NCI-H2081 treated with DMSO at 0.1 percent for 48 hours (cell line): Measurements from ENCODE around the gene ARMC2.
"Not testable (repeated sequence)": the region's sequence is repeated elsewhere in the genome, so short reads cannot be mapped to it uniquely, and the experiment has no call there.

Experiments
- DNase-seq: peaks from one replicate; lab custom pipeline; 2025; lab: John Stamatoyannopoulos, UW

The ARMC2 gene

DNA sequence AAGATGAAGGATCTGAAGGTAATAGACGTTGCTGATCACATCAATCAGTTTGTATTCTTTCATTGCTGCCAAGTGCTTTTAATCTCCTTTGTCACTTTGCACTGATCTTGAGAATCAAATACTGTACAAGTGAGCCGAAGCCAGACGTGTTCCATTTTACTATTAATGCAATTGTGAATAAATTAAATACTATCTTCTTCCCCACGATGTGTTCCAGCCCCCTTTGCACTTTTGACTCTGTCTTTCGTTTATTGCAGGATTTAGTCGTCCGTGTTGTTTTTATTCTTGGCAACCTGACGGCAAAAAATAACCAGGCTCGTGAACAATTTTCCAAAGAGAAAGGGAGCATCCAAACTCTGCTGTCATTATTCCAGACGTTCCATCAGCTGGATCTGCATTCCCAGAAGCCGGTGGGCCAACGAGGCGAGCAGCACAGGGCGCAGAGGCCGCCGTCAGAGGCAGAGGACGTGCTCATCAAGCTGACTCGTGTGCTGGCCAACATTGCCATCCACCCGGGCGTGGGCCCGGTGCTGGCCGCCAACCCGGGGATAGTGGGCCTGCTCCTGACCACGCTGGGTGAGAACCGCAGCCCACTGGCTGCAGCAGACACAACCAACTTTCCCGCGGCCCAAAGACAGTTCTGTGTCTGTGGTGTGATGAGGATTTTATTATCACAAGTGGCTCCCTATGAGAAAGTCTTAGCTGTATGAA, 104.7 kb downstream of the ARMC2 start:
- no peak for DNase-seq

DNA sequence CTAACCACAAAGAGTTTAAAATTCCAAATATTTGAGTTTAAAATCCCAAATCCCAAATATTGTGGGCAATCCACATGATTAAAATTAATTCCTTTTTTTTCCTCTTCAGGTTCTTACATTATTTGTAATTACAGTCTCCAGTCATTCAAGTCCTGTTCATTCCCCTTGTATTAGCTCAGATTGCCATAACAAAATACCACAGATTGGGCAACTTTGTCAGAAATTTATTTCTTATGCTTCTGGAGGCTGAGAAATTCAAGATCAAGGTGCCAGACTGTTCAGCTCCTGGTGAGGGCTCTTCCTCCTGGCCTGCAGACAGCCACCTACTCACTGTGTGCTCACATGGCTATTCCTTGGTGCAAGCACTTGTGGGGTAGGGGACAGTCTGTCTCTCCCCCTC, 105.5 kb downstream of the ARMC2 start:
- DNase-seq: no peak

DNA sequence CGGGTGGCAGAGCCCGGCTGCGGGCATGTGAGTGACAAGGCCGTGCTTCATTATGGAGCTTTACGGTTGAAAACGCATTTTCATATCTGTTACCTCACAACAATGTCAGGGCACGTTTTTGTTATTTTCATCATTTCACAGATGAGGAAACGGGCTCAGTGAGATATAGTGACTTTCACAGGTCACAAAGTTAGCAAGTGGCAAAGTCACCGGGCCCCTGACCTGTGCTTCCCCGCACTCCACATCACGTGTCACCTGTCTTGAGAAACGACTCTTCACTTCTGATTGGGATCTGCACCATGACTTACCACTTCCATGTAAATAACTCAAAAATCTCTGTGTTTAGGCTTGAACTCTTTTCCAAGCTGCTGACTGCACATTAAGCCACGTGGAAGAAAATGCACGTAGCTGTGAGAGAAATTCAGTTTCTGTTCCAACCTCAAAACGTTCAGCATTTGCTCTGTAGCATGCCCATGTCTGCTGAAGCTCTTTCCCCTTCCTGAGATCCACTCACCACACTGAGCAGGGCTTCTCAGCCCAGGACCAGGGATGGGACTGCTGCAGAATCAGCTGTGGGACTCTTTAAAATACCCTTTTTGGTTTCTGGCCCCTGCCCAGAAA, 107.2 kb downstream of the ARMC2 start:
- no peak for DNase-seq

DNA sequence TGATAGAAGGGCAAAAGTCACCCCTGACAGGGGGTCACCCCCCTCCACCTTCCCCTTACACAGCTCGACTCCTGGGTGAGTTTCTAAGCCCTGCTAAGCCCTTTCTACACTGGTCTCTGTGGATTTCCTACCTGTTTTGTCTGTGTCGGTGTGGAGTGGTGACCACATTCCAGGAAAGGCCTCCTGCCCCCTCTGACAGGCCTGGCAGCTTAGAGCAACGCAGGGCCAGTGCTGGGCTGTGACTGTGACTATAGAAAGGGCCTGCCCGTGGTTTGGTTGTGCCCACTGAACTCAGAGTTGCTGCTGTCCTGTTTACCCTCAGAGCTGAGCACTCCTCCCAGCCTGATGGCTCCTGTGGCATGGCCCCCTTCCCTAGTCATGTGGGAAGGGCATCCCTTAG, 109.0 kb downstream of the ARMC2 start:
- DNase-seq: no peak

DNA sequence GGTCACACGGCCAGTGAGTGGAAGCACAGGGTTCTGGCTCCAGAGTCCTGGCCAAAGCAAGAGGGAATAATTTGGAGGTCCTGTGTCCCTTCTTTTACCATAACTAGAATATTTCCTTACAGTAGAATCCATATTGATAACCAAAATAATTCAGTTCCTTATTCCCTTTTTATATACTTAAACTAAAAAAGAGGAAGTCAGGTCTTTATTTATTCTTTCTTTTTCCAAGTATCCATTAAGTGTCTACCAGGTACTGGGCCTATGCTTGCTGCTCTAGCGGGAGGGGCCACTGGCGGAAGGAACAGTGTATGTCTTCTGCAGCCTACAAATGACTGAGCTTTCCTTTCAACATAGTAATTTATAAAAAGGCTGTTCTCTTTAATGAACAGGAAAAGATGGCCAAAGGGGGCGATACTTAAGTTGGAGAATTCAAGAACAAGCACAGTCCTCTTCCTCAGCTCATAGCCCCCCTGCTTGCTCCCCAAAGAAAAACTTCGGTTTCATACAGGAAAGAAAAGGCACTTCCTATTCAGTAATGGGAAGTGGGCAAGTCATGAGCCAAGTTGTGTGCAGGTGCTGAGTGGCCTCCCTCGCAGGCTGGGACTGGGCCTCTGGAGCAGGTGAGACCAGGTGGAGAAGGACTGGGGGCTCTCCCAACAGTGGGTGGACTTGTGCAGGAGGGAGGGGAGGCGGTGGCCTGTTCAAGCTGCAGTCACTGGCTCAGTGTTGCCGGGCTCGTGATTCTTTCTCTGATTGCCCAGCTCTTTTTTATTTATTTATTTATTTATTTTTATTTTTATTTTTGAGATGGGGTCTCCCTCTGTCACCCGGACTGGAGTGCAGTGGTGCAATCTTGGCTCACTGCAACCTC, 110.9 kb downstream of the ARMC2 start:
- DNase-seq: no peak

DNA sequence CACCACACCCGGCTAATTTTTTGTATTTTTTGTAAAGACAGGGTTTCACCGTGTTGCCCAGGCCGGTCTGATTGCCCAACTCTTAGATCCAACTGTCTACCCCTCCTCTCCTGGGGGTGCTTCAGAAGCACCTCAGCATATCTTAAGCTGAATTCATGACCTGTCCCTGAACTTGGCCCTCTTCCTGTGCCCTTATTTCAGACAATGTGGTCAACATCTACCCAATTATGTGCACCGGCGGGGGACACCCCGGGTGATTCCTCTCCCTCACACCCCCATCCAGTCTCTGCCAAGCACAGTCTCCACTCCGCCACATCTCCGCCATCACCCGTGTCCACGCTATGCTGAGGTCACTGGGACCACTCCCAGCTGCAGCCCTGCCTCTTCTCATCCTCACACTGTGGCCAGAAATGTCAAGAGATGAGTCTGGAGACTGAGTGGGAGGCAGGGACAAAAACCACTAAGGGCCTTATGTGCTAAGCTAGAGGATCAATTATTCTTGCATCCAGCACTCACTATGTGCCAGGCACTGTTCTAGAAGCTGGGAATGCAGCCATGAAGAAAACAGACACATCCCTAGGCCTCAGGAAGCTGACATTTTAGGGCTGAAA, 111.9 kb downstream of the ARMC2 start:
- no peak for DNase-seq

DNA sequence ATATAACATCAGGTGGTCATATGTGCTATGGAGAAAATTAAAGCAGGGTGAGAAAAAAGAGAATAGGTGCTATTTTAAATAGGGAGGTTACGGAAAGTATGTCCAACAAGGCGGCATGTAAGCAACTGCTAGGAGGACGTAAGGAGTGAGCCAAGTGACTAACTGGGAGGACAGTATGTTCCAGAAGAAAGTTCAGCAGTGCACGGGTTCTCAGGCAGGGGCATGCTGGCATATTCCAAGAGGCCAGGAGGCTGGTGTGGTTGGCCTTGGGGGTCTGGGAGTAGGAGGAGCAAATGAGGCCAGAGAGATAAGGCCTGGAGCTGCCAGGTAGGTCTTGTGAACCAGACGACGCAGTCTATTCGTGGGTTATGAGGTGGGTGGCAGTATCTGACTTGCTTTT, 112.4 kb downstream of the ARMC2 start:
- no peak for DNase-seq

DNA sequence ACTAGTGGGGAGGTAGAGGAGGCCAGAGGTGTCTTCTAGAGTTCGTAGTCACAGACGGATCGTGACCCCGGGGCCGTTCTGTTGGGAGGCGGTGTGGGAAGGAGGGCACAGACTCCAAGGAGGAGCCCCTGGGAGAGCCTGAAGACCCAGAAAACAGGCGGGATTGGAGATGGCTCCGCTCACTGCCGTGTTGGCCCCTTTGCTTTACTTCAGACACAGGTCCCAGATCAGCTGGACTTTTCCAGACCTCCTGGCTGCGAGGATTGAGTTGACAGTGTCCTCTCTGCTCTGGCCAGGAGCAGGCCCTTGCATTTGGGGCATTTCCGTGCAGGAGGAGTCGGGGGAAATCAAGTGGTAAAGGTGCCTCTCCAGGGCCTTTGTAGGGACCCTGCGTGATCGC, 112.9 kb downstream of the ARMC2 start:
- DNase-seq: no peak

DNA sequence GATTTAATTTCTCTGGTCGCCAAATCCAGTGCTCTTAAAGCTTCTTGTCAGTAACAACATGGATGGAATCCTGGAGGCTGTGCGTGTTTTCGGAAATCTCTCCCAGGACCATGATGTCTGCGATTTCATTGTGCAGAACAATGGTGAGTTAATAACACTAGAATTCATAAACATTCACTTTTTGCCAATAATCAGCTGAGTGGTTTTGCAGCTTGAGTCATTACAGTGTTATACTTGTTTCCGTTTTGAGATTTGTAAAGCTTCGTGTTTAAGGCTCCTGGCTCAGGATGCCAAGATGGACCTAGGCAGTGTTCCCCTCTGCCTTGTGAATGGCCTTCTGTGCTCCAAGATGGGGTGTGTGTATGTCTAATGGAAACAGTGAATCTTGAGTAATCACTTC, 113.8 kb downstream of the ARMC2 start:
- no peak for DNase-seq

DNA sequence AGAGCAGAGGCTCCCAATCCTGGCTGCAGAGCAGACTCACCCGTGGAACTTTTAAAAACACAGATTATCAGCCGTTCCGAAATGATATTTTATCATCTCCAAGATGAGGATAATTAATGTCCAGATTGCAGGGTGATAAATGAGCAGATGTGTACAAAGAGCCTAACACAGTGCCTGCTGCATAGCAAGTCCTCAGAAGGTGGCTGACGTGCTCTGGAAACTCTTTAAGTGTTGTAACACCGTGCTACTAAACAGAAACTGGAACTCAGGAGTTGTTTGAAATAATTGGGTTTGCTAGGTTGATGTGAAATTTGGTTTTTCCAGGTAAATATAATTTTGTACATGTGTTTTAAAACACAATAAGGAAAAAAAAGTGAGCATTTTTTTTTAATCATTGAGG, 118.0 kb downstream of the ARMC2 start:
- no peak for DNase-seq

DNA sequence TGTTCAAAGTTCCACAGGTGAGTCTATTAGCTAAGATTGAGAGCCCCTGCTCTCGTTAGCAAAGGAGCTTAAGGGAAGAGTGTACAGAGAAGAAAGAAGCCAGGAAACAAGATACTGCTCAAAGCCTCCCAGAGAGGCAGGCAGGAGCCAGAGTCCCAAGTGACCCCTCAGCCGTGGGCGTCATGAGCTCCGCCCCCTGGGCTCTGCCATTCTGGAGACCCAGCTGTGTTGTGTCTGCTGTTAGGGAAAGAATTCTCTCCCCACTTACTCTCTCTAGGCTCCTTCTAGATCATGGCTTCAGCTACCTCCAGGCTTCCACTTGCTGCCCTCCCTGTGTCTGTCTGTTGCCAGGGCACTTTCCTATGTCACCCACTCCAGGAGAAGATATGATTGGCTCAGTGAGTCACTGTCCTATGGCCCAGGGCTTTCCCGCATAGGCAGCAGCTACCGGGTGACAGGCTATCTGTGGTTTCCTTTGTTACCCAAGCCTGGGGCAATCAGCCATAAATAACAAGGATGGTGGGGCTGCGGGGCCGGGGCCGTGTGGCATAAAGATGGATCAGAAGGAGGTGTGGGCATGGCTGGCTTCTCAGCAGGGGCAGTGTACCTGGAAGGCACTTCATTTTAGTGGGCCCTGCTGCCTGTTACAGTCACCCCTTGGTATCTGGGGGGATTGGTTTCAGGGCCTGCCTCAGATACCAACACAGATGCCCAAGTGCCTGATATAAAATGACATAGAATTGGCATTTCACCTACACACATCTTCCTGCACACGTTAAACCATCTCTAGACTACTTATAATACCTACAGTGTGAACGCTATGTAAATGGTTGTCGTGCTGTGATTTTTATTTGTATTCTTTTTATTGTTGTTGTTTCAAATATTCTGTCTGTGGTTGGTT, 118.9 kb downstream of the ARMC2 start:
- no peak for DNase-seq

DNA sequence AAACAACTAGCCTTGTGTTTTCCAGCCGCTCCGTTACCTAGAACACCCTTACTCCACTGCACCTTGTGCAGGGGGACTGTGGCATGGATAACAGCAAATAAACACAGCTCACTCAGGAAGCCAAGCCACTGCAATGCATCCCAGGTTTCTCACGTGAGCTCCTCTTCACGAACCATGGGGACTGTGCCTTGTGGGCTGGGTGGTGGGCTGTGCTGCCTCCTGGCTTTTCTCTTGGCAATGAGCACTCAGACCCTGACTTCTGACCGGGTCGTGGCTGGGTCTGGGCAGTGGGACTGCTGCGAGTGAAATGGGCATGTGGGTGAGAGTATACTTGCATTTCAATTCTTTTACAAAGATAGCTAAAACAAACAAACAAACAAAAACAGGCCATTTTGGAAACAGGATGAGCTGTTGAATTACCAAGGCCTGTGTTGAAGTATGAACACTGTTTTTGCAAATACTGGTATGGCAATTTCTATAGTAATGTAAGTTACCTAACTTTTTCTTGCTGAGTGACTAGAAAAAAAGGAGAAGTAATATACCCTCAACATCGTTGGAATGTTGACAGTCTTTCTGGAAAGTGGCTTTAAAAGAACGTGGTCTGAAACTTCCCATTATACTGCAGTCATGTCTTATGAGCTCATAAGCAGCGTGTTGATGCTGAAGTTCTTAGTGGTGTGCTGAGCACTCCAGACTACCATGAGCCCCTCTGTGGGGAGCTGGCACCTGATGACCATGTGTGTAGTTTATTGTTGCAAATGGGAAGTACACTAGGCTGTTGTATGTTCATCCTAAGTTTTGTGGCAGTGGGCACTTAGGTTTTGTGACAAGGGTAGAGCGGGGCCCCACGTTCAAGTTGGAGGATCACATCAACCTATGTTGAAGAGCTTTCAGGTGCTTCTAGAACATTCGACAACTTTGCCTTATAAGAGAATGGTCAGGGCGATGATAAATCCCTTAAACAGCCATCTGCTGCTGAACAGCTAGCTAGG, 120.4 kb downstream of the ARMC2 start:
- DNase-seq: no peak

DNA sequence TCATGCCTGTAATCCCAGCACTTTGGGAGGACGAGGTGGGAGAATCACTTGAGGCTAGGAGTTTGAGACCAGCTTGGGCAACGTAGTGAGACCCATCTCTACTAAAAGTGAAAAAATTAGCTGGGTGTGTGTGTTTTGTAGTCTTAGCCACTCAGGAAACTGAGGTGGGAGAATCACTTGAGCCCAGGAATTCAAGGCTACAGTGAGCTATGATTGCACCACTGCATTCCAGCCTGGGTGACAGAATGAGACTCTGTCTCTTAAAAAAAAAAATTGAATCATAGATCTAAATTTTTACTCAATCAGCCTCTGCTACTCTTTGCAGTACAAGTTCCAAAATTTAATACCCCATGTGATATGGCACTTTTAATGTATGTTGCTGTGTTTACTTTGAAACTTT, 121.6 kb downstream of the ARMC2 start:
- no peak for DNase-seq

DNA sequence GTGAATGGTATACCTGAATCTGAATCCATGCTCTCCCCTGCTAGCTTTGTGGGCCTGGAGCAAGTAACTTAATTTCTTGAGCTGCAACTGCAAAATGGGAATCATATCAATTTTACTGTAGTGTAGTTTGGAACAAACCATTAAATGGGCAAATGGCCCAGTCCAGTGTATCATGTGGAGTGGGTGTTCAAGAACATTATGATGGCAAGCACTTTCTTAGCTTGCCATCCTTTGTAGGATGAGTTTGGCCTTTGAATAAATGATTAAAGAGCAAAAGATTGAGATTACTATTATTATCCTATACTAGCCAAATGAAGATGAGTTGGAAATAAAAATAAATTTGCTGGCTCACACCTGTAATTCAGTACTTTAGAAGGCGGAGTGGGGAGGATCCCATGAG, 126.0 kb downstream of the ARMC2 start:
- no peak for DNase-seq

DNA sequence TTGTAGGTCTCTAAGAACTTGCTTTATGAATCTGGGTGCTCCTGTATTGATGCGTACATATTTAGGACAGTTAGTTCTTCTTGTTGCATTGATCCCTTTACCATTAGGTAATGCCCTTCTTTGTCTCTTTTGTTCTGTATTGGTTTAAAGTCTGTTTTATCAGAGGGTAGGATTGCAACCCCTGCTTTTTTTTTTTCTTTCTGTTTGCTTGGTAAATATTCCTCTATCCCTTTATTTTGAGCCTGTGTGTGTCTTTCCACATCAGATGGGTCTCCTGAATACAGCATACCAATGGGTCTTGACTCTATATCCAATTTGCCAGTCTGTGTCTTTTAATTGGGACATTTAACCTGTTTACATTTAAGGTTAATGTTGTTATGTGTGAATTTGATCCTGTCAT, 130.4 kb downstream of the ARMC2 start:
- not testable (repeated sequence) for DNase-seq

DNA sequence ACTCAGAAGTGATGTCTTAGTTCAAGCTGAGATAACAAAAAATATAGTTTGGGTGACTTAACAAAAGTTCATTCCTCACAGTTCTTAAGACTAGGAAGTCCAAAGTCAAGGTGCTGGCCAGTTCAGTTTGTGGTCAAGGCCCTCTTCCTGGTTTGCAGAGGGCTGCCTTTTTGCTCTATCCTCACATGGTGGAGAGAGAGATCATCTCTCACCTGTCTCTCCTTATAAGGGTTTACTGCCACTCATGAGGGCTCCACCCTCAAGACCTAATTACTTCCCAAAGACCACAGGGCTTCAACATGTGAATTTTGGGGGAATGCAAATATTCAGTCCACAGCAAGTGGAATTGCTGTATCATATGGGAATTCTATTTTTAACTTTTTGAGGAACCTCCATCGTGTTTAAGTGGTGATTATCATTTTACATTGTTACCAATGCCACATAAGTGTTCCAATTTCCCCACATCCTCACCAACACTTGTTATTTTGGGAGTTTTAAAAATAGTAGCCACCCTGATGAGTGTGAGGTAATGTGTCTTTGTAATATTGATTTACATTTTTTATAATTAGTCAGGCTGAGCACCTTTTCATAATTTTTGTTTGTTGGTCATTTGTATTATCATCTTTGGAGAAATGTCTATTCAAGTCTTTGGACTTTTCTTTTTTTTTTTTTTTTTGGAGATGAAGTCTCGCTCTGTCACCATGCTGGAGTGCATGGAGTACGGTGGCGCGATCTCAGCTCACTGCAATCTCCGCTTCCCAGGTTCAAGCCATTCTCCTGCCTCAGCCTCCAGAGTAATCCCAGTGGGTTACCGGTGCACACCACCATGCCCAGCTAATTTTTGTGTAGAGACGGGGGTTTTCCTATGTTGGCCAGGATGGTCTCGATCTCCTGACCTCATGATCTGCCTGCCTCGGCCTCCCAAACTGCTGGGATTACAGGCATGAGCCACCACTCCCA, 134.2 kb downstream of the ARMC2 start:
- no peak for DNase-seq

DNA sequence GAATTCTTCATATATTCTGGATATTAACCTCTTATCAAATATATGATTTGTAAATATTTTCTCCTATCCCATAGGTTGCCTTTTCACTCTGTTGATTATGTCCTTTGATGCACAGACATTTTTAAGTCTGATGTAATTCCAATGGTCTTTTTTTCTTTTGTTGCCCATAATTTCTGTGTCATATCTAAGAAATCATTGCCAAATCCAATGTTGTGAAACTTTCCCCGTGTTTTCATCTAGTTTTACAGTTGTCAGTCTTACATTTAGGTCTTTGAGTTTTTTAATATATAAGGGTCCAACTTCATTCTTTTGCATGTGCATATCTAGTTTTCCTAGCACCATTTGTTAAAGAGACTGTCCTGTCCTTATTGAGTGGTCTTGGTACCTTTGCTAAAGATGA, 134.9 kb downstream of the ARMC2 start:
- no peak for DNase-seq

DNA sequence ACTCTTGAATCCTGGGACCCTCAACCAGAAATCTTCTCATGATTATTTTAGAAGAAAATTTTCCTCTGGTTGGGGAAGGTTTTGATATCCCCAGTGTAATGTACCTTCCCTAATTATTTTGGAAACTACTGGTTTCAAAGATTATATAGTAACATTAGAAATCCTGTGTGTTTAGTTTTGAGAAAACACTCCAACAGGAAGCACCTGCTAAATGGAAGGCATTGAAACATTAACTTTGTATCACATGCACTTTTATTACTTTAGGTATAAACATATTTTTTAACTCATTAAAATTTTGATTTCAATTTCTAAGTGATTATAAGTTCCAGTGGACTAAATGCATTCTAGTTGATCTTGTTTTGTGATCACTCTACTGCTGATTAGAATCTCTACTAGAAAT, 137.1 kb downstream of the ARMC2 start:
- DNase-seq: no peak

DNA sequence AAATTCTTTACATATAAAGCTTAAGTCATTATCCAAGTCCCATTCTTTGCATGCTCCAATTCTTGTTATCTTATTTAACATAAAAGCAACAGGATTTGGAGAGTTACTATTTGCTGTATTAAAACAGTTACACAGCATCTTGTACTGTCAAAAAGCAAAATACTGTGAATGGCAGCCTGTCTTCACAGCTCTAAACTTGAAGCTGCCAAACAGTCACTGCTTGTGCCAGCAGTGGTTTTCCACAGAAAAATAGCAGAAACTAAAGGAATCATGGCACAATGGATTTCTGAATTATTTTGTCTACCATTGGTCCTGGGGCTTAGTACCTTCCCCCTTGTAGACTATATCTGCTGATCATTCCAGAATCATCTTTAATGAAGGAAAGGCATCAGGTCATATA, 138.9 kb downstream of the ARMC2 start:
- DNase-seq: no peak
